IPS DF 4.7 (cell line): ENCODE data around the gene L2HGDH.

Source experiments
- DNase-seq: peaks from one replicate; pipeline ENCODE4 v3.0.0-alpha.2; 2013; ENCODE audit warnings: low spot score; ENCODE audit errors: extremely low read depth

Gene L2HGDH

GRCh38 chr14:50230701-50231474, 81.1 kb downstream of the L2HGDH start:
- DNase-seq, result no peak

GRCh38 chr14:50230401-50230700, 81.7 kb downstream of the L2HGDH start:
- DNase-seq, result no peak

- no peak for DNase-seq
Observed at GRCh38 chr14:50229681-50230080, 82.3 kb downstream of the L2HGDH start.

GRCh38 chr14:50228313-50228712, 83.7 kb downstream of the L2HGDH start:
- no peak for DNase-seq

- no peak for DNase-seq
Observed at GRCh38 chr14:50225974-50226297, 86.1 kb downstream of the L2HGDH start.

GRCh38 chr14:50225067-50225973, 86.7 kb downstream of the L2HGDH start:
- DNase-seq, result no peak

- DNase-seq, result no peak
Observed at GRCh38 chr14:50222055-50222613, 89.9 kb downstream of the L2HGDH start.

- DNase-seq, result no peak
Observed at GRCh38 chr14:50218501-50218900, 93.5 kb downstream of the L2HGDH start.

GRCh38 chr14:50215416-50215815, 96.6 kb downstream of the L2HGDH start:
- no peak for DNase-seq

- no peak for DNase-seq
Observed at GRCh38 chr14:50213795-50214194, 98.2 kb downstream of the L2HGDH start.

GRCh38 chr14:50212726-50213125, 99.3 kb downstream of the L2HGDH start:
- DNase-seq, result no peak

GRCh38 chr14:50210074-50210473, 102.0 kb downstream of the L2HGDH start:
- no peak for DNase-seq

GRCh38 chr14:50198499-50198898, 113.5 kb downstream of the L2HGDH start:
- DNase-seq, result no peak

- no peak for DNase-seq
Observed at GRCh38 chr14:50191499-50191898, 120.5 kb downstream of the L2HGDH start.
